ENCODE measurements around the gene TUBA1A. TPM values are rescaled to one million over a fixed set of nuclear protein-coding genes. Genes with fewer than 3 reads are reported as not detected.
"Not testable (repeated sequence)": the region's sequence is repeated elsewhere in the genome, so short reads cannot be mapped to it uniquely, and the experiment has no call there.

Gene TUBA1A
- total RNA-seq, 2 experiments from 2014 or later: 70.6 to 71.2 TPM

- no peak overlapping the region for H3K27ac Mint-ChIP-seq
- DNase-seq (no peak), ATAC-seq (no peak)
- no peak for TF ChIP-seq CTCF (IDR thresholded peaks at IDR 0.05)
- H3K36me3 Mint-ChIP-seq (ENCODE audit: low read depth): peaks cover 5% of the 10 kb centered on the region
- intact Hi-C loops (cut with micrococcal nuclease): no loop called here
- peaks cover 4% of the 10 kb centered on the region for H3K4me1 Mint-ChIP-seq (ENCODE audit: low read depth)
- no peak overlapping the region for H3K4me3 Mint-ChIP-seq
- no peaks in the 10 kb centered on the region for H3K27me3 Mint-ChIP-seq
- H3K9me3 Mint-ChIP-seq: no peaks in the 10 kb centered on the region
- CTCF ChIA-PET: interaction anchor here (1.8 kb wide), 1 partner anchor 51 kb away, joined by 6 read pairs; no protein-coding TSS in a partner anchor
- POLR2A ChIA-PET: interaction anchor here (1.8 kb wide), 1 partner anchor 9 kb away, joined by 15 read pairs; the partner anchor contains the start of gene TUBA1B
Observed at GRCh38 chr12:49138999-49139398, 49.9 kb downstream of the TUBA1A start.

GRCh38 chr12:49138587-49138986 is 50.3 kb downstream of the TUBA1A start:
- Mint-ChIP-seq H3K27me3 (no peaks in the 10 kb centered on the region), H3K4me3 (no peak overlapping the region), H3K9me3 (no peaks in the 10 kb centered on the region), H3K36me3 (ENCODE audit: low read depth) (peaks cover 7% of the 10 kb centered on the region), H3K27ac (no peak overlapping the region), H3K4me1 (ENCODE audit: low read depth) (peaks cover 4% of the 10 kb centered on the region)
- ATAC-seq (no peak), DNase-seq (no peak)
- TF ChIP-seq CTCF (IDR thresholded peaks at IDR 0.05): no peak
- POLR2A ChIA-PET: no interaction called here
- intact Hi-C loops (cut with micrococcal nuclease): no loop called here
- CTCF ChIA-PET: interaction anchor here (1.8 kb wide), 1 partner anchor 50 kb away, joined by 6 read pairs; no protein-coding TSS in a partner anchor

GRCh38 chr12:49137476-49137875 is 51.4 kb downstream of the TUBA1A start:
- Mint-ChIP-seq H3K9me3 (no peaks in the 10 kb centered on the region), H3K4me1 (ENCODE audit: low read depth) (peaks cover 13% of the 10 kb centered on the region), H3K27me3 (no peaks in the 10 kb centered on the region), H3K36me3 (ENCODE audit: low read depth) (peaks cover 7% of the 10 kb centered on the region), H3K4me3 (no peak overlapping the region), H3K27ac (no peak overlapping the region)
- POLR2A ChIA-PET: no interaction called here
- no peak for TF ChIP-seq CTCF (IDR thresholded peaks at IDR 0.05)
- CTCF ChIA-PET: interaction anchor here (1.8 kb wide), 1 partner anchor 49 kb away, joined by 6 read pairs; no protein-coding TSS in a partner anchor
- intact Hi-C loops (cut with micrococcal nuclease): no loop called here
- ATAC-seq: no peak
- no peak for DNase-seq

- CTCF ChIA-PET: interaction anchor here (1.8 kb wide), 1 partner anchor 49 kb away, joined by 6 read pairs; no protein-coding TSS in a partner anchor
- H3K4me1 Mint-ChIP-seq (ENCODE audit: low read depth): peaks cover 14% of the 10 kb centered on the region
- H3K9me3 Mint-ChIP-seq; H3K4me3 Mint-ChIP-seq; H3K27ac Mint-ChIP-seq; H3K27me3 Mint-ChIP-seq; H3K36me3 Mint-ChIP-seq (ENCODE audit: low read depth); POLR2A ChIA-PET; DNase-seq; intact Hi-C loops (cut with micrococcal nuclease); ATAC-seq: not testable (repeated sequence)
Observed at GRCh38 chr12:49136997-49137396, 51.9 kb downstream of the TUBA1A start.

Other genes with a start within 250 kb of the TUBA1A start
- gene ARF3, start 231.6 kb downstream of the TUBA1A start, total RNA-seq: 10 to 100 TPM; 58.3 to 67.6 TPM
- gene WNT10B, start 217.3 kb downstream of the TUBA1A start, total RNA-seq: under 1 TPM; 0.72 to 0.92 TPM
- not detected for gene WNT1, start 210.8 kb downstream of the TUBA1A start, total RNA-seq
- 1 to 10 TPM in 1 of 2 experiments, under 1 TPM in 1; 0.72 to 1.2 TPM for gene DDN, start 189.7 kb downstream of the TUBA1A start, total RNA-seq
- 10 to 100 TPM; 43.3 to 47.3 TPM for gene PRKAG1, start 170.3 kb downstream of the TUBA1A start, total RNA-seq
- gene KMT2D, start 128.3 kb downstream of the TUBA1A start, total RNA-seq: 10 to 100 TPM; 57.5 to 62.3 TPM
- gene RHEBL1, start 119.1 kb downstream of the TUBA1A start, total RNA-seq: 10 to 100 TPM; 18.5 to 19.8 TPM
- gene DHH, start 94.3 kb downstream of the TUBA1A start, total RNA-seq: under 1 TPM in 1 of 2 experiments, not detected in 1; 0.14 TPM
- 10 to 100 TPM; 43.5 to 50.9 TPM for gene LMBR1L, start 78.2 kb downstream of the TUBA1A start, total RNA-seq
- 1,000 to 10,000 TPM; 2,169 to 2,181 TPM for gene TUBA1B, start 57.7 kb downstream of the TUBA1A start, total RNA-seq
- gene TUBA1C, start 76.0 kb upstream of the TUBA1A start, total RNA-seq: 100 to 1,000 TPM; 237 to 240 TPM
- gene PRPH, start 106.1 kb upstream of the TUBA1A start, total RNA-seq: not detected
- 10 to 100 TPM; 46.6 to 52.6 TPM for gene TROAP, start 134.2 kb upstream of the TUBA1A start, total RNA-seq
- gene C1QL4, start 148.1 kb upstream of the TUBA1A start, total RNA-seq: not detected
- gene DNAJC22, start 157.8 kb upstream of the TUBA1A start, total RNA-seq: under 1 TPM in 1 of 2 experiments, not detected in 1; 0.14 TPM
- 10 to 100 TPM in 1 of 2 experiments, 1 to 10 TPM in 1; 9.2 to 10.8 TPM for gene SPATS2, start 178.4 kb upstream of the TUBA1A start, total RNA-seq